Measurements from ENCODE around the gene OR52J3. TPM values are rescaled to one million over a fixed set of nuclear protein-coding genes. Genes with fewer than 3 reads are reported as not detected.
"Not testable (repeated sequence)": the region's sequence is repeated elsewhere in the genome, so short reads cannot be mapped to it uniquely, and the experiment has no call there.

Gene OR52J3
- polyA plus RNA-seq (ENCODE audit: insufficient read depth in 1 of 5, insufficient read length in 5 of 5, low replicate concordance in 1 of 5): not detected
- long read RNA-seq, donor 1: 0 reads
- long read RNA-seq, donor 2: 0 reads
- long read RNA-seq, donor 3: 0 reads
- long read RNA-seq, donor 4: 0 reads
- long read RNA-seq, donor 5: 0 reads
- long read RNA-seq, donor 6: 0 reads
- long read RNA-seq, donor 7, partial matches to known transcripts: 0 of 1 reads
- long read RNA-seq, donor 7, other reads (novel, unspliced or antisense): 0 of 1 reads
- long read RNA-seq, donor 8: 0 reads

DNA sequence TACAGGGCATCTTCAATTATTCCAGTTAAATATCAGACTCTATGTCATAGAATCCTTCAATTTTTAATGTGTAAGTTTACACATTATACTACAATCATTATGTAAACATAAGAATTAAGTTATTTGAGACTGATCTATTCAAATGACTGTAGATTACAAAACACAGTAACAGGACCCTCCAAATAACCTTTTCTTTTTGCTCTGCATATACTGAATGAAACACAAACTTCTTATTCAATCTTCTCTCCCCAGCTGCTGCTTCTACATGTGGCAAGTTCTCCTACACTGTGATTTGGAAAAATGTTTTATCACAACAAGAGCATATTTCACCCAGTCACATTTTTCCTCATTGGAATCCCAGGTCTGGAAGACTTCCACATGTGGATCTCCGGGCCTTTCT lies at the start of gene OR52J3:
Gene OR52J3 (plus strand): TSS at position 301 of the 400 bp plus-strand sequence. CDS start 0 bp downstream, at position 301.
- no peak for DNase-seq

GRCh38 chr11:5004424-5005274 lies 41.7 kb upstream of the OR52J3 start:
- peak; percentile 38 to 46 for DNase-seq

GRCh38 chr11:5007561-5007960 lies 38.8 kb upstream of the OR52J3 start:
- no peak for DNase-seq

GRCh38 chr11:5011254-5011653 lies 35.1 kb upstream of the OR52J3 start:
- DNase-seq: no peak

GRCh38 chr11:5013012-5013411 lies 33.3 kb upstream of the OR52J3 start:
- no peak for DNase-seq

DNA sequence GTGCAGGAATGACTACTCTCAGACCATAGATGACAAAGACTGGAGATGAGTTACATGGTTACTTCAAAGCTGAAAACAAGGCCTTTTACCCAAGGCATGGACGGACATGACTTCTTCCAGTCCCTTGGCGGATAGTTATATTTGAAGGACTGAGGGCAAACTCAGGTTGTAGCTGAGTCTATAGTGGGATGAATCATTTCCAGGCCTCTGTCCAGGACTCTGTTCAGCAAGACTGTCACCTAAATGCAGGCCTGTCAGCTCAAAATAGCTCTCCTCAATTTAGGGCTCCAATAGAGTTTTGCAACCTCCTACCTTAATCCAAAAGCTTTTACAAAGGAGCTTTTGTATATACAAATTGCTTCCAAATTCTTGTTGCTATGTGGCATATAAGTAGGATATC lies 24.3 kb upstream of the OR52J3 start:
- DNase-seq: no peak

DNA sequence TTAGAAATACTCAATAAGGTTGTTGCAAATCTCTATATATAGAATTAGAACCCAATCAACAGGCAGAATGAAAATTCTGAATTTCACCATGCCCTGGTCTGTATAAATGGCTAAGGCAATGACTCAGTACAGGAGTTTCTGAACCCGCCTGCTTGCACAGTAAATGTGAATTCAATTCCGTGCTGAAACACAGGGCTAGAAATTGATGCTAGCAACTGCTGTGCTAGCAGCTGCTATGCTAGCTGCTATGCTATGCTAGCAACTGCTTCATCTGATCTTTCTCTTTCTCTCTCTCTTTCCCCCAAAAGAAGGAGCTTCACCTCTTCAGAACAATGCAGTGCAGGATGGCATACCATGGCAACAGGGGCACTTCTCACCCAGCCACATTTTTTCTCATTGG lies 9.7 kb upstream of the OR52J3 start:
- no peak for DNase-seq

DNA sequence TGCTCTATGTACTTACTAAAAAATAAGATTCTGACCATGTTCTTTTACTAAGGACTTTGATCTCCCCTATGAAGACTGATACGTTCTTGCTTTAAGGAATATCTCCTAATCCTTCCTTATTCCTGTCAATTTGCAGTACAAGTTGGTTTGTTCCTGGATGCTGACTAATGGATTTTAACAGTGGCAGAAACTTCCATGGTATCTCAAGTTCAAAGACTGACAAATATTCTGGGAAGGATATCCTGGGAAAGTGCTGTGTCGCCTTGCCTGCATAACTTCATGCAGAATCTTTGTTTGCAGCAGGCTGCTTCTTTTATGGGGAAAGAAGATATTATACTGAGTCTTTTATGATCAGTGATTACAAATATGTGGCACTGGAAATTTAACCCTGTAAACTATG lies 8.4 kb upstream of the OR52J3 start:
- DNase-seq: no peak

- no peak for DNase-seq
These were observed 8.0 kb upstream of the OR52J3 start for GRCh38 chr11:5038341-5038740.

DNA sequence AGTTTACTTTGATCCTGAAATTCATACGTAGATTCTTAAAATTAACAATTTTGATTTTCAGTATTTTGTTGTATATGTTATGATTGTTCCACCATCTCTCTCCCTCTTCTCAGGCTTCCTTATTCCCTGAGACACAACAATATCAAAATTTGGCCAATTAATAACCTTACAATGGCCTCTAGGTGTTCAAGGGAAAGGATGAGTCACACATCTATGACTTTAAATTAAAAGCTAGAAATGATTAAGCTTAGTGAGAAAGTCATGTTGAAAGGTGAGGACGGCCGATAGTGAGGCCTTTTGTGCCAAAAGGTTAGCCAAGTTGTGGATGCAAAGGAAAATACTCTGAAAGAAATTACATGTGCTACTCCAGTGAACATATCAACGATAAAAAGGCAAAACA lies 5.5 kb upstream of the OR52J3 start:
- no peak for DNase-seq

DNA sequence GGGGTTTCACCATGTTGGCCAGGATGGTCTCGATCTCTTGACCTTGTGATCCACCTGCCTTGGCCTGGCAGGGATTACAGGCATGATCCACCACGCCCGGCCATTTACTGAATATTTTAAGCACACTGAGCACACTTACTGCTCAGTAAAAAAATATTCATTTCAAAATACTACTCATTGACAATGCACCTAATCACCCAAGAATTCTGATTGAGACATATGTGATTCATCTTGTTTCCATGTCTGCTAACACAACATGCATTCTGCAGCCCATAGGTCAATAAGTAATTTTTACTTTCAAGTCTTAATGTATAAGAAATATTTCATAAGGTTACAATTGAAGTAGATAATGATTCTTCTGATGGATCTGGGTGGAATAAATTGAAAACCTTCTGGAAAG lies 4.2 kb upstream of the OR52J3 start:
- no peak for DNase-seq

DNA sequence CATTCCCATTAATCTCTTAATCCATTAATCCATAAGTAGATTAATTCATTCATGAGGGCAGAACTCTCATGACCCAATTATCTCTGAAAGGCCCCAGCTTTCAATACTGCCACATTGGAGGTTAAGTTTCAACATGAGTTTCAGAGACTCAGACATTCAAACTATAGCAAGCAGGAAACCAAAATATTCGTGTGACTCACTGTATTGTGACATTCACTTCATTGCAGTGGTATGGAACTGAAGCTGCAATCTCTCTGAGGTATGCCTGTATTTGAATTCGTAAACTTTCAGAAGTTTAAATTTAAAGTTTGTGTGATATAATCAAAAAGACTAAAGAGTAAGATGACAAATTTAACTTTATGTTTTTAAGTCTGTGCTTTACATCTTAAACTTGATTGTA lies 2.9 kb upstream of the OR52J3 start:
- no peak for DNase-seq

GRCh38 chr11:5046754-5047330 lies 516 bp downstream of the OR52J3 start:
- DNase-seq: no peak

GRCh38 chr11:5058679-5059078 lies 12.4 kb downstream of the OR52J3 start:
- not testable (repeated sequence) for DNase-seq

DNA sequence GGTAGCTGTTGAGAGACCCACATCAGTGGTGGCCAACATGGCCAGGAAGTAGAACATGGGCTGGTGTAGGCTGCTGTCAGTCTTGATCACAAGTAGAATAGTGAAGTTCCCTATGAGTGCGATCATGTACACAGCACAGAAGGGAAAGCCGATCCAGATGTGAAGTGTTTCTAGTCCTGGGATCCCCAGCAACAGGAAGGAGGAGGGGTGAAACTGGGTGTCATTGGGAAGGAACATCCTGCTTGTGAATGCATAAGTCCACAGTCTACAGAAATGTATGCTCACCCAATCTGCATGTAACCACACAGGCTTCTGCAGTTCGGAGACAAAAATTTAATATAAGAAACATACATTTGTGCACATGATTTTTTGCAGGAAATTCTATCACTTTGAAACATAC lies 13.1 kb downstream of the OR52J3 start, which contains the start of gene OR52E2:
Gene OR52E2 (minus strand): TSS at position 237 of the 400 bp plus-strand sequence. CDS start 0 bp downstream, at position 237.
- DNase-seq: no peak

DNA sequence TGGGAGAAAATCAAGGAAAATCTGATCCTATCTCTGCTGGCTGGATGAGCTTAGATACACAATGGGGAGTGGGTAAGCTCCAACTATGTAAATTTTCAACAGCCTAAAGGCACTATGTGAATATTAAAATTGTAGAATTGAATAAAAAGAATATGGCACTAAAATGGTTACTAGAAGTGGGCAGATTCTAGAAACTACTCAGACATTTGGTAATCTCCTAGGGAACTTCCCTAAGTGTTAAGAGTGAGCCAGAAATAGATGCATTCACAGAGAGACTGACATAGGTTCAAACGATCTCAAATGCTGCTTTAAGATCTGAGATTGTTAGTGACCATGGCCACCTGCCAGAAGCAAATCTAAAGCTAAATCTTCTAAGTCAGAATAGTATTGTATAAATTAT lies 18.7 kb downstream of the OR52J3 start:
- DNase-seq: no peak

DNA sequence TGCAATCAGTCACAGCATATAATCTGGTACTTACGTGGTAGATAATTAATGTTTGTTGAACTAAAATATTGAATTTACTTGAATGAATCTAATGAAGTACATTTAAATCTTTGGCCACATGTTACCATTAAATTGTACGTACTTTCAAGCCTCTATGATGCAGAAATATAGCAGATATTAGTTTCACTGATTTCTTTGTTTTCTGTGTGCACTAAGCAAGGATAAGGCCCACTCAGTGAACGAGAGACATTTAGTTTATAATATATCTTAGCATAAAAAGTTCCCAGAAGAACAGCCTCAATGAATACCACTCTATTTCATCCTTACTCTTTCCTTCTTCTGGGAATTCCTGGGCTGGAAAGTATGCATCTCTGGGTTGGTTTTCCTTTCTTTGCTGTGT lies 22.9 kb downstream of the OR52J3 start, which contains the start of gene OR52E1:
Gene OR52E1 (plus strand): TSS at position 301 of the 400 bp plus-strand sequence.
- no peak for DNase-seq

- DNase-seq: no peak
These were observed 25.5 kb downstream of the OR52J3 start for GRCh38 chr11:5071799-5072198.

GRCh38 chr11:5081405-5081804 lies 35.1 kb downstream of the OR52J3 start:
- no peak for DNase-seq

- no peak for DNase-seq
These were observed 37.3 kb downstream of the OR52J3 start for GRCh38 chr11:5083602-5084001.

DNA sequence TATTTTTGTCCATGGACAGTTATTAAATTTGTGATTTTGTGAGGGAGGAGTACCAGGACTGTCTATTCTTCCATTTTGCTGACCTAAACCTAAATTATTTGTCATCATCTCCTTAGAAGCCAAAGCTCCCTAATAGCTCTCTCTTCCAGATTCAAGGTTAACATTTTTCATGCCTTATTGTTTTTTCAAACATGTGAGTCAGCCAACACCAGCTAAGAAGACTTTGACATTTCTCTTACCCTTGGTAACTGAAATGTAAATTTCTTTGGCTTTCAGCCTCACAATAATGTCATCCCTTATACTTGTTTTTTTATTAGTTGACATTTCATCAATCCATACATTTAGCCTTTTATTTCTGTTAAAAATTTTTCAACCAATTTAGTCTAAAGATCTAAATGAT lies 42.2 kb downstream of the OR52J3 start:
- DNase-seq: no peak

DNA sequence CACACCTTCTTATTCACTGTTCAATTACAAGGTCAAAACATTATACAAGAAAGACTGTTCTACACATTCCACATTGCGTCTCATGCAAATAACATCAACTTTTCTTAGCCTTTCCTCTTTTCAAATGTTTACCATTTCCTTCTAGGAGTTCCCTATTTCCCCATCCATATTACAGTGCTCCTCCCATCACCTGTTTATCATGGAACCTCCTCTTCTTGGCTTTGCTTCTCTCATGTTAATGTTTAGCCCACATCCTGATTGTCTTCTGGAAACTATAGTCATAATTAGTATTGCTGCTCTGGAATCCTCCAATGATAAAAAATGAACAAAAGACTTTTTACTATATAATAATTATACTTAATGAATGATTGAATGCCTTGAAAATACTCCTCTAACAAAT lies 44.3 kb downstream of the OR52J3 start:
- DNase-seq: no peak

All from right lung (tissue), 10 donors.